ENCODE data around the gene TEX10.

The TEX10 gene

GRCh38 chr9:100317706-100318105, 35.0 kb downstream of the TEX10 start:
- no peak overlapping the region for H3K4me3 ChIP-seq (ENCODE audit: low read depth, low read length)
- DNase-seq (ENCODE audit: low read depth) = no peak
- no peak for TF ChIP-seq CTCF (IDR thresholded peaks at IDR 0.05; ENCODE audit: control insufficient read depth, extremely low read depth, insufficient read depth)

DNA sequence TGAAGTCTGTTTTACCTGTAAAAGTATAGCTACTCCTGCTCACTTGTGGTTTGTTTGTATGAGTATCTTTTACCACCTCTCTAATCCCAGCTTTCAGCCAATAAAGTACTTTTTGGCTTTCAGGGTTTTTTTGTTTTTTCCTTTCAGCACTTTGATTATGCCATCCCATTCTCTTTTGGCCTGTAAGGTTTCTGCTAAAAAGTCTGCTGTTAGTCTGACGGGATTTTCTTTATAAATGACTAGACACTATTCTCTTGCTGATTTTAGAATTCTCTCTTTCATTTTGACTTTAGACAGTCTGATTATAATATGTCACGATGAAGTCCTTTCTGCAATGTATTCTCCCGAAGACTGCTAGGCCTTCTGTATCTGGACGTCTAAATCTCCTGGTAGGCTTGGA, 37.2 kb downstream of the TEX10 start:
- no peak for TF ChIP-seq CTCF (IDR thresholded peaks at IDR 0.05; ENCODE audit: control insufficient read depth, extremely low read depth, insufficient read depth)
- H3K4me3 ChIP-seq (ENCODE audit: low read depth, low read length) = no peak overlapping the region
- no peak for DNase-seq (ENCODE audit: low read depth)

GRCh38 chr9:100309992-100310391, 42.8 kb downstream of the TEX10 start:
- TF ChIP-seq CTCF (IDR thresholded peaks at IDR 0.05; ENCODE audit: control insufficient read depth, extremely low read depth, insufficient read depth) = no peak
- no peak for DNase-seq (ENCODE audit: low read depth)
- no peak overlapping the region for H3K4me3 ChIP-seq (ENCODE audit: low read depth, low read length)

DNA sequence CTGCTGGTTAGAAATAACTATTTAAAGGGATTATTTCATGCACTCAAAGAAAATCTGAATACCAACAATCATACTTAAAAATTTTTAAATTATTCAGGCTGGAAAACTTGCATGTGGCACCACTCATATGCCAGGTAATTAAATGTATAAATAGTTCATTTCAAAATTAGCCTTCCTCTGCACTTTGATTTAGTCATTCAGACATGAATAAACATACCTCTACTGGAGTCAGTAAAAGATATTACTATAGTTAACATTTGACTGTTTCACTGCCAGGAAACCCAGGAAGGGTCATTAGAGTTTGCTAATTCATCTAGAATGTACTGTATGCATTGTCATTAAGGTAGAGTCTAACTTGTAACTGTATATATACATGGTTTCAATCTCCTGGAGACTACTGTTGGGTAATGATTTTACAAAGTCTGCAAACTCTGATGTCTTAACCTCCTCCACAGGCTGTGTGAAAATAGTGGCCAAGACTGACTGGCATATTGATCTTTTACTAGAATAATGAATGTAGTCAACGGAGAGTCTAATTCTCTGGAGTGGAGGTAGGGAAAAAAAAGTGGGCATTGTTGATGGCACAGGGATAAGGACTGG, 43.7 kb downstream of the TEX10 start:
- no peak for DNase-seq (ENCODE audit: low read depth)
- H3K4me3 ChIP-seq (ENCODE audit: low read depth, low read length) = no peak overlapping the region
- no peak for TF ChIP-seq CTCF (IDR thresholded peaks at IDR 0.05; ENCODE audit: control insufficient read depth, extremely low read depth, insufficient read depth)

- no peak overlapping the region for H3K4me3 ChIP-seq (ENCODE audit: low read depth, low read length)
- peak; percentile 91 for DNase-seq (ENCODE audit: low read depth)
- TF ChIP-seq CTCF (IDR thresholded peaks at IDR 0.05; ENCODE audit: control insufficient read depth, extremely low read depth, insufficient read depth) = no peak
Observed at GRCh38 chr9:100307080-100307479, 45.7 kb downstream of the TEX10 start.

DNA sequence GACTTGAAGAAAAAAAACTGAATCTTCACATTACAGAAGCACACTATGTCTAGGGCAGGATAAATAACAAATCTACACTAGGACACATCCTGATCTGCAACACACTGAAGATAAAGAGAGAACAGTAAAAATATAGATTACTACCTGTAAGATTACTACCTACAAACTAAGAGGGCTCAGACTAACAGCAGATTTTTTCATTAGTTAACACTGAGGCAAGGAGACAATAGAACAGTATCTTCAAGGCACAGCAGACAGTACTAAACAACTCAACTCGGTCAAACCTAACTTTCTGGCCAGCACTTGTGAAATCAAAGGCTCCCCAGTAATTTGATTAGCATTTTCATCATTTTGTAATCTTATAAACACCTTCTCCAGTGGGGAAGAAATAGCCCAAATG, 46.5 kb downstream of the TEX10 start:
- no peak for TF ChIP-seq CTCF (IDR thresholded peaks at IDR 0.05; ENCODE audit: control insufficient read depth, extremely low read depth, insufficient read depth)
- no peak overlapping the region for H3K4me3 ChIP-seq (ENCODE audit: low read depth, low read length)
- no peak for DNase-seq (ENCODE audit: low read depth)

- no peak overlapping the region for H3K4me3 ChIP-seq (ENCODE audit: low read depth, low read length)
- no peak for TF ChIP-seq CTCF (IDR thresholded peaks at IDR 0.05; ENCODE audit: control insufficient read depth, extremely low read depth, insufficient read depth)
- DNase-seq (ENCODE audit: low read depth) = no peak
Observed at GRCh38 chr9:100303747-100304146, 49.0 kb downstream of the TEX10 start.

Measured in LNCaP clone FGC (cell line).